Progenitor cell of endocrine pancreas (in vitro differentiated cells): ENCODE data around the gene TAS2R60. TPM values are rescaled to one million over a fixed set of nuclear protein-coding genes. Genes with fewer than 3 reads are reported as not detected.

ENCODE experiments used
- DNase-seq: peaks from one replicate; pipeline ENCODE4 v3.0.0; 2021; ENCODE audit warnings: low spot score; ENCODE audit not compliant: unreplicated experiment
- H3K27ac Mint-ChIP-seq: 2 replicates; pipeline ENCODE4 v1.8.0; 2021; ENCODE audit warnings: mild to moderate bottlenecking, moderate library complexity, mixed read lengths
- H3K27me3 Mint-ChIP-seq: 2 replicates; pipeline ENCODE4 v1.8.0; 2021; ENCODE audit warnings: mixed read lengths
- H3K36me3 Mint-ChIP-seq: 2 replicates; pipeline ENCODE4 v1.8.0; 2022; ENCODE audit warnings: mixed read lengths; ENCODE audit not compliant: insufficient read depth
- H3K4me1 Mint-ChIP-seq: 2 replicates; pipeline ENCODE4 v1.8.0; 2021; ENCODE audit warnings: low read depth, mixed read lengths
- H3K4me3 Mint-ChIP-seq: 2 replicates; pipeline ENCODE4 v1.8.0; 2021; ENCODE audit warnings: low read depth, mild to moderate bottlenecking, moderate library complexity, mixed read lengths
- H3K9me3 Mint-ChIP-seq: 2 replicates; pipeline ENCODE4 v1.8.0; 2021; ENCODE audit warnings: low read depth, mixed read lengths
- total RNA-seq: library from RNA; stranded (reverse); gene quantifications from 2 replicates; pipeline ENCODE4 v1.2.1, GENCODE V29; 2021
- TF ChIP-seq, protein P1 (sequence below): fragments of 200-600 bp; sonication (generic); IDR thresholded peaks from one replicate; pipeline ENCODE4 v1.5.0; 2021; ENCODE audit warnings: antibody characterized with exemption, mild to moderate bottlenecking; ENCODE audit not compliant: unreplicated experiment

TAS2R60 gene
- total RNA-seq, 1 donor from 2014 or later, result not detected

- Mint-ChIP-seq H3K9me3 (no peaks in the 10 kb centered on the region), H3K27me3 (peaks cover under 1% of the 10 kb centered on the region), H3K4me3 (no peak overlapping the region), H3K36me3 (no peaks in the 10 kb centered on the region), H3K4me1 (peaks cover 6% of the 10 kb centered on the region), H3K27ac (no peak overlapping the region)
- DNase-seq, result no peak
- TF ChIP-seq, protein P1, sequence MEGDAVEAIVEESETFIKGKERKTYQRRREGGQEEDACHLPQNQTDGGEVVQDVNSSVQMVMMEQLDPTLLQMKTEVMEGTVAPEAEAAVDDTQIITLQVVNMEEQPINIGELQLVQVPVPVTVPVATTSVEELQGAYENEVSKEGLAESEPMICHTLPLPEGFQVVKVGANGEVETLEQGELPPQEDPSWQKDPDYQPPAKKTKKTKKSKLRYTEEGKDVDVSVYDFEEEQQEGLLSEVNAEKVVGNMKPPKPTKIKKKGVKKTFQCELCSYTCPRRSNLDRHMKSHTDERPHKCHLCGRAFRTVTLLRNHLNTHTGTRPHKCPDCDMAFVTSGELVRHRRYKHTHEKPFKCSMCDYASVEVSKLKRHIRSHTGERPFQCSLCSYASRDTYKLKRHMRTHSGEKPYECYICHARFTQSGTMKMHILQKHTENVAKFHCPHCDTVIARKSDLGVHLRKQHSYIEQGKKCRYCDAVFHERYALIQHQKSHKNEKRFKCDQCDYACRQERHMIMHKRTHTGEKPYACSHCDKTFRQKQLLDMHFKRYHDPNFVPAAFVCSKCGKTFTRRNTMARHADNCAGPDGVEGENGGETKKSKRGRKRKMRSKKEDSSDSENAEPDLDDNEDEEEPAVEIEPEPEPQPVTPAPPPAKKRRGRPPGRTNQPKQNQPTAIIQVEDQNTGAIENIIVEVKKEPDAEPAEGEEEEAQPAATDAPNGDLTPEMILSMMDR, result no peak
Observed at GRCh38 chr7:143434660-143435059, 8.6 kb upstream of the TAS2R60 start.

DNA sequence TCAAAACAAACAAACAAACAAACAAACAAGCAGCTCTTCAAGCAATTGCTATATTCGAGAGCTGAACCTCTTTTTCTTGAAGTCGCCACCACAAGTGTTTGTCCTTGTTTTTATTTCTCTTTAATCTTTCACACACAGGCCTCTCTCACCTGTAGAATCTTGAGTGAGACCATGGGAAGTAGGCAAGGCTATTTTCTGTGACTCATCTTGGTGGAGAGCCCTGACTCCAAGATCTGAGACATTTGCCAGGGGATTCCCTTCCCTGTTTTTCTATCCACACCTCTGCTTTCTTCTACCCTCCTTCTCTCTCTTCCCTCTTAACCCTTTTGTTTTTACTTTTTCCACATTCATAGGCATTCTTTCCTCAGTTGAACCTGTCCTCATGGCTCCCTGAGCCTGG, 8.0 kb upstream of the TAS2R60 start:
- no peak overlapping the region for H3K27ac Mint-ChIP-seq
- H3K36me3 Mint-ChIP-seq, result no peaks in the 10 kb centered on the region
- H3K9me3 Mint-ChIP-seq, result no peaks in the 10 kb centered on the region
- H3K4me3 Mint-ChIP-seq, result no peak overlapping the region
- peaks cover 6% of the 10 kb centered on the region for H3K4me1 Mint-ChIP-seq
- DNase-seq, result no peak
- peaks cover 3% of the 10 kb centered on the region for H3K27me3 Mint-ChIP-seq
- TF ChIP-seq, protein P1, result no peak

DNA sequence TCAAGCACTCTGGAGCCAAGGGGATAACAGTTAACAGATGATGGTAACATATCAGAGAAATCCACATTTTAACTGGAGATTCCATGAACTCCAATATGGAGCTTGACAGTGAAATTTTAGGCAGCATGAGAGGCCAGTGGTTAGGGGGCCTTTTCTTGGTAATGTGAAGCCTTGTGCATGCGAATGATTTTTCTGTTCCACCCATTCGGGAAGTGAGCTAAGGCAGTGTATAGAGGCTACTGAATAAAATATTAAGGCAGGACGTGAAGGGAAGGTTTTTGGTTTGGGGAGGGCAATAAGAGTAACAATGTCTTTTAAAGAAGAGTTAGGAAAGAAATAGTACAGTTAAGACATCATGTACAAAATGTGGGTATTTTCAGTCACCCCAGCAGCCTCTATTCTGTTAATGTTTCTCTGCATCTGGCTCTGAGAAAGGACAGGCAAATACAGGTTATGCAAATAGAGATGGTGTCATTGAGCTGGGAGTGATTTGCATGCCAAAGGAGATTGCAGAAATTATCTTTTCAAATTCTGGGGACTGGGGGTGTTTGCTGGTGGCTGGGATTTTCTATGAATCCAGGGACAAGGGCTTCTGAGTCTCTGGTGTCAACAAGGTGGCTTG, 6.8 kb upstream of the TAS2R60 start:
- TF ChIP-seq, protein P1, result no peak
- no peak overlapping the region for H3K27ac Mint-ChIP-seq
- no peaks in the 10 kb centered on the region for H3K36me3 Mint-ChIP-seq
- H3K4me3 Mint-ChIP-seq, result no peak overlapping the region
- H3K9me3 Mint-ChIP-seq, result no peaks in the 10 kb centered on the region
- H3K27me3 Mint-ChIP-seq, result peaks cover 3% of the 10 kb centered on the region
- H3K4me1 Mint-ChIP-seq, result peaks cover 4% of the 10 kb centered on the region
- DNase-seq, result no peak

DNA sequence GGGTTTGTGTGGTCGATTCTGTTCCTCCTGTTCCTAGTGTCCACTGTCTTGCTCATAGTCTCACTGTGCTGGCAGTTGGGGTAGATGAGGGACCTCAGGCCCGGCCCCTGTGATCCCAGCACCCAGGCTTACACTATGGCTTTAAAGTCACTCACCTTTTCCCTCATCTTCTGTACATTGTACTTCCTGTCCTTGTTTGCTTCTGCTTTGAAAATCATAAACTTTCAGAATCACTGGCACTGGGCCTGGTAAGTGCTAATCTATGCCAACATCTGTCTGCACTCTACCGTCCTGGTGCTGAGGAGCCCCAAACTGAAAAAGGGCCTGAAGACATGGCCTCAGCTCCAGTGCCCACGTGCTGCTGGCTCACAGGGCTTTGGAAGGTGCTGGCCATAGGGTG, 5.7 kb upstream of the TAS2R60 start:
- peaks cover 4% of the 10 kb centered on the region for H3K4me1 Mint-ChIP-seq
- H3K36me3 Mint-ChIP-seq, result no peaks in the 10 kb centered on the region
- TF ChIP-seq, protein P1, result no peak
- peaks cover 3% of the 10 kb centered on the region for H3K27me3 Mint-ChIP-seq
- H3K9me3 Mint-ChIP-seq, result no peaks in the 10 kb centered on the region
- no peak overlapping the region for H3K4me3 Mint-ChIP-seq
- DNase-seq, result no peak
- no peak overlapping the region for H3K27ac Mint-ChIP-seq

DNA sequence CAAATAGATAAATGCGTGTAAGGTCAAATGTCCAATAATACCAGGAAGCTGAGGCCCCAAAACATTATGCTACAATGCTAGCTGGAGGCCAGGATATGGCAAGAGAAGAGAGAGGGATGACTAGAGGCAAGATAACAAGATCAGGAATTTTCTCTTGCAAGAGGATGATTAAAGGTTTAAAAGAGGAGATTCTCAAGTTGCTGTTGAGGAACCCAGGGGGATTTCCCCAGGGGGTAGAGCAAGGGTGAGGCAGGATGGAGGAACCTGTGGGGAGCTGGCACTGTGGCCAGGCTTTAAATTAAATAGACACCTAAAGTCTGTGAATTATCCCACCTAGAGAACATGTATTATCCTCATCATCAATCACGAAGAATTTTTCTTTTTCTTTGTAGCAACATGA, 3.4 kb upstream of the TAS2R60 start:
- H3K27me3 Mint-ChIP-seq, result peaks cover 3% of the 10 kb centered on the region
- TF ChIP-seq, protein P1, result no peak
- no peak overlapping the region for H3K27ac Mint-ChIP-seq
- DNase-seq, result no peak
- no peaks in the 10 kb centered on the region for H3K9me3 Mint-ChIP-seq
- H3K4me3 Mint-ChIP-seq, result no peak overlapping the region
- H3K4me1 Mint-ChIP-seq, result peaks cover 4% of the 10 kb centered on the region
- H3K36me3 Mint-ChIP-seq, result no peaks in the 10 kb centered on the region
